ENCODE data around the gene WDR90. TPM values are rescaled to one million over a fixed set of nuclear protein-coding genes. Genes with fewer than 3 reads are reported as not detected.

Gene WDR90
- total RNA-seq, 1 experiment from 2014 or later = 118 TPM

GRCh38 chr16:668519-669171 lies 19.5 kb downstream of the WDR90 start:
- no peaks in the 10 kb centered on the region for H3K9me3 ChIP-seq (ENCODE audit: insufficient read depth, low read depth)
- H3K4me3 ChIP-seq = peak overlapping the region; percentile 88
- no peaks in the 10 kb centered on the region for H3K36me3 ChIP-seq (ENCODE audit: low read depth)
- peaks cover 21% of the 10 kb centered on the region for H3K79me2 ChIP-seq (ENCODE audit: low read depth)
- no peaks in the 10 kb centered on the region; the same call in 1 of the 2 replicates for H4K20me1 ChIP-seq (ENCODE audit: insufficient read depth)
- peaks cover 16% of the 10 kb centered on the region; the same call in 1 of the 2 replicates for H3F3A ChIP-seq (ENCODE audit: insufficient read depth, low read depth)
- H2AFZ ChIP-seq = peak overlapping the region; percentile 85
- POLR2A ChIA-PET (ENCODE audit: unreplicated experiment) = interaction anchor here (0.6 kb wide), 1 partner anchor 12 kb away, joined by 5 read pairs; no protein-coding TSS in a partner anchor
- peaks cover 9% of the 10 kb centered on the region; the same call in 1 of the 2 replicates for H3K4me1 ChIP-seq (replicated peaks; ENCODE audit: insufficient read depth)
- CTCF ChIA-PET = interaction anchor here (0.5 kb wide), 1 partner anchor 272 kb away, joined by 6 read pairs; the partner anchor contains the start of gene NME4
- H3K27me3 ChIP-seq (ENCODE audit: insufficient read depth, low read depth) = no peaks in the 10 kb centered on the region
- no peak overlapping the region for H3K27ac ChIP-seq
- intact Hi-C loops (cut with micrococcal nuclease; ENCODE audit: unreplicated experiment) = loop anchor here (1.0 to 5.0 kb wide), 2 partner anchors 9 to 41 kb away; no protein-coding TSS in a partner anchor
- no peaks in the 10 kb centered on the region for H3K9me2 ChIP-seq (ENCODE audit: insufficient read depth)
- no TSS peak for BruUV-seq (replicated peaks)
- TF ChIP-seq, protein P1, sequence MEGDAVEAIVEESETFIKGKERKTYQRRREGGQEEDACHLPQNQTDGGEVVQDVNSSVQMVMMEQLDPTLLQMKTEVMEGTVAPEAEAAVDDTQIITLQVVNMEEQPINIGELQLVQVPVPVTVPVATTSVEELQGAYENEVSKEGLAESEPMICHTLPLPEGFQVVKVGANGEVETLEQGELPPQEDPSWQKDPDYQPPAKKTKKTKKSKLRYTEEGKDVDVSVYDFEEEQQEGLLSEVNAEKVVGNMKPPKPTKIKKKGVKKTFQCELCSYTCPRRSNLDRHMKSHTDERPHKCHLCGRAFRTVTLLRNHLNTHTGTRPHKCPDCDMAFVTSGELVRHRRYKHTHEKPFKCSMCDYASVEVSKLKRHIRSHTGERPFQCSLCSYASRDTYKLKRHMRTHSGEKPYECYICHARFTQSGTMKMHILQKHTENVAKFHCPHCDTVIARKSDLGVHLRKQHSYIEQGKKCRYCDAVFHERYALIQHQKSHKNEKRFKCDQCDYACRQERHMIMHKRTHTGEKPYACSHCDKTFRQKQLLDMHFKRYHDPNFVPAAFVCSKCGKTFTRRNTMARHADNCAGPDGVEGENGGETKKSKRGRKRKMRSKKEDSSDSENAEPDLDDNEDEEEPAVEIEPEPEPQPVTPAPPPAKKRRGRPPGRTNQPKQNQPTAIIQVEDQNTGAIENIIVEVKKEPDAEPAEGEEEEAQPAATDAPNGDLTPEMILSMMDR (conservative IDR thresholded peaks at IDR 0.05) = no peak
- TF ChIP-seq EZH2 (IDR thresholded peaks at IDR 0.05; ENCODE audit: low read depth) = no peak
- peak overlapping the region; percentile 96 for H3K4me2 ChIP-seq
- DNase-seq = no peak

DNA sequence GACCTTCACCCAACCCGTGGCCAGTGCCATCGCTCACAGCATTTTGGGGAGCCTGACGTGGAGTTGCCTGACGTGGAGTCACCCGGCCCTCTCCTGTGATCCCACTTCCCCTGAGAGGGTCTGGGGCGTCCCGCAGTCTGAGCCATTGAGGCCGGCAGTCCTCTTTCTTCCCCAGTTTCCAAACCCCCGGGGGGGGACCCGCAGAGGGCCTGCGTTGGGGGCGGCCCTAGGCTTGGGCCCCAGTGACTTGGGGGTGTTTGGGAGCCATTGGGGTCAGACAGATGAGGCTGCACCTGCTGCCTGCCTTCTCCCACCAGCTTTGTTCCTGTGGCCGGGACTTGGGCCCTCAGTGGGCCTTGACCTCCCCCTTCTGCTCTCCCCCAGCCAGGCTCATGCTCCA lies 20.5 kb downstream of the WDR90 start:
- Histone ChIP-seq H3K4me1 (replicated peaks; ENCODE audit: insufficient read depth) (peaks cover 9% of the 10 kb centered on the region; the same call in 1 of the 2 replicates), H3F3A (ENCODE audit: insufficient read depth, low read depth) (peaks cover 16% of the 10 kb centered on the region; the same call in 1 of the 2 replicates), H3K36me3 (ENCODE audit: low read depth) (no peaks in the 10 kb centered on the region), H3K4me3 (no peak overlapping the region), H4K20me1 (ENCODE audit: insufficient read depth) (no peaks in the 10 kb centered on the region; the same call in 1 of the 2 replicates), H3K27ac (no peak overlapping the region), H3K9me2 (ENCODE audit: insufficient read depth) (no peaks in the 10 kb centered on the region), H3K4me2 (peak overlapping the region; percentile 96; the same call in 1 of the 2 replicates), H3K27me3 (ENCODE audit: insufficient read depth, low read depth) (no peaks in the 10 kb centered on the region), H3K79me2 (ENCODE audit: low read depth) (peaks cover 21% of the 10 kb centered on the region), H3K9me3 (ENCODE audit: insufficient read depth, low read depth) (no peaks in the 10 kb centered on the region), H2AFZ (no peak overlapping the region)
- no TSS peak for BruUV-seq (replicated peaks)
- ChIA-PET POLR2A (ENCODE audit: unreplicated experiment) (no interaction called here), CTCF (no interaction called here)
- intact Hi-C loops (cut with micrococcal nuclease; ENCODE audit: unreplicated experiment) = loop anchor here (1.0 to 5.0 kb wide), 2 partner anchors 8 to 42 kb away; no protein-coding TSS in a partner anchor
- DNase-seq = no peak
- TF ChIP-seq, protein P1 (conservative IDR thresholded peaks at IDR 0.05) = no peak
- no peak for TF ChIP-seq EZH2 (IDR thresholded peaks at IDR 0.05; ENCODE audit: low read depth)

- Histone ChIP-seq H3K79me2 (ENCODE audit: low read depth) (peaks cover 21% of the 10 kb centered on the region), H3K4me1 (replicated peaks; ENCODE audit: insufficient read depth) (peaks cover 9% of the 10 kb centered on the region; the same call in 1 of the 2 replicates), H2AFZ (no peak overlapping the region), H4K20me1 (ENCODE audit: insufficient read depth) (no peaks in the 10 kb centered on the region; the same call in 1 of the 2 replicates), H3K36me3 (ENCODE audit: low read depth) (no peaks in the 10 kb centered on the region), H3K4me3 (no peak overlapping the region), H3K27me3 (ENCODE audit: insufficient read depth, low read depth) (no peaks in the 10 kb centered on the region), H3K27ac (no peak overlapping the region), H3K4me2 (no peak overlapping the region), H3K9me3 (ENCODE audit: insufficient read depth, low read depth) (no peaks in the 10 kb centered on the region), H3F3A (ENCODE audit: insufficient read depth, low read depth) (peaks cover 16% of the 10 kb centered on the region; the same call in 1 of the 2 replicates), H3K9me2 (ENCODE audit: insufficient read depth) (no peaks in the 10 kb centered on the region)
- ChIA-PET CTCF (interaction anchor here (0.6 kb wide), 1 partner anchor 334 kb away, joined by 6 read pairs; no protein-coding TSS in a partner anchor), POLR2A (ENCODE audit: unreplicated experiment) (interaction anchor here (0.6 kb wide), 2 partner anchors 38 to 300 kb away, joined by 3 to 4 read pairs; no protein-coding TSS in a partner anchor)
- DNase-seq = no peak
- TF ChIP-seq, protein P1 (conservative IDR thresholded peaks at IDR 0.05) = no peak
- no peak for TF ChIP-seq EZH2 (IDR thresholded peaks at IDR 0.05; ENCODE audit: low read depth)
- intact Hi-C loops (cut with micrococcal nuclease; ENCODE audit: unreplicated experiment) = no loop called here
- no TSS peak for BruUV-seq (replicated peaks)
Observed at GRCh38 chr16:670485-671352, 21.6 kb downstream of the WDR90 start.
